Naive thymus-derived CD4-positive, alpha-beta T cell (primary cell): Measurements from ENCODE around the gene ZNF134. TPM values are rescaled to one million over a fixed set of nuclear protein-coding genes. Genes with fewer than 3 reads are reported as not detected.
A peak's percentile ranks its signal among the peaks of the same experiment; 100 is the strongest.

Experiments
- ATAC-seq: fragments of 150-1000 bp; cut with Tn5 transposase; 2 replicates; pipeline ENCODE4 v1.10.0; 2021; ENCODE audit warnings: mild to moderate bottlenecking, moderate library complexity
- CTCF ChIA-PET: fragments of 350-600 bp; sonication (Branson Sonifier 250); formaldehyde crosslinking; loops from one replicate; lab custom pipeline; 2021; ENCODE audit warnings: antibody characterized with exemption; lab: Charles Lee
- POLR2A ChIA-PET: fragments of 350-600 bp; sonication (Branson Sonifier 250); formaldehyde crosslinking; loops from one replicate; lab custom pipeline; 2021; ENCODE audit warnings: antibody characterized with exemption, inconsistent platforms; lab: Charles Lee
- DNase-seq, 9 donors: peaks; one replicate each; pipeline versions ENCODE4 v3.0.0 to v3.0.0-alpha.2; 2020 to 2022; ENCODE audit warnings: mixed read lengths in 1 of 9
- H3K27ac ChIP-seq: one replicate; pipeline ENCODE4 v1.7.0; 2013; ENCODE audit warnings: mild to moderate bottlenecking, low read depth, low read length, moderate library complexity
- H3K27me3 ChIP-seq, 2 donors: one replicate each; pipeline ENCODE4 v1.7.0; 2013; ENCODE audit warnings: low read length in 2 of 2, mild to moderate bottlenecking in 2 of 2, moderate library complexity in 2 of 2; ENCODE audit not compliant: control insufficient read depth in 2 of 2, insufficient read depth in 2 of 2
- H3K36me3 ChIP-seq, 3 experiments: 1 replicate in 2 of 3; 2 replicates in 1 of 3; pipeline ENCODE4 v1.7.0; 2013; ENCODE audit warnings: low read length in 3 of 3, mild to moderate bottlenecking in 3 of 3, moderate library complexity in 1 of 3; ENCODE audit not compliant: insufficient read depth in 3 of 3, control insufficient read depth in 2 of 3
- H3K4me1 ChIP-seq, 2 donors: one replicate each; pipeline ENCODE4 v1.7.0; 2013; ENCODE audit warnings: low read length in 2 of 2, mild to moderate bottlenecking in 2 of 2, moderate library complexity in 1 of 2; ENCODE audit not compliant: control insufficient read depth in 2 of 2, insufficient read depth in 2 of 2
- H3K4me3 ChIP-seq: 2 replicates; pipeline ENCODE4 v1.7.0; 2013; ENCODE audit warnings: mild to moderate bottlenecking, low read length
- H3K9me3 ChIP-seq, 3 experiments: 1 replicate in 2 of 3; 2 replicates in 1 of 3; pipeline ENCODE4 v1.7.0; 2013; ENCODE audit warnings: low read length in 3 of 3; ENCODE audit not compliant: control insufficient read depth in 2 of 3
- H3K27ac Mint-ChIP-seq, 9 donors: one replicate each; pipeline ENCODE4 v1.8.0; 2020 to 2022; ENCODE audit warnings: mixed read lengths in 9 of 9, mild to moderate bottlenecking in 8 of 9, moderate library complexity in 5 of 9, inconsistent platforms in 2 of 9
- H3K27me3 Mint-ChIP-seq, 5 donors: one replicate each; pipeline ENCODE4 v1.8.0; 2021 to 2022; ENCODE audit warnings: mixed read lengths in 5 of 5, mild to moderate bottlenecking in 1 of 5
- H3K36me3 Mint-ChIP-seq, 5 donors: one replicate each; pipeline ENCODE4 v1.8.0; 2020 to 2022; ENCODE audit warnings: mixed read lengths in 5 of 5, mild to moderate bottlenecking in 3 of 5, inconsistent platforms in 1 of 5
- H3K4me1 Mint-ChIP-seq, 7 donors: one replicate each; pipeline ENCODE4 v1.8.0; 2020 to 2022; ENCODE audit warnings: mixed read lengths in 7 of 7, mild to moderate bottlenecking in 3 of 7, inconsistent platforms in 1 of 7
- H3K4me3 Mint-ChIP-seq, 10 donors: one replicate each; pipeline ENCODE4 v1.8.0; 2020 to 2022; ENCODE audit warnings: mild to moderate bottlenecking in 10 of 10, mixed read lengths in 10 of 10, moderate library complexity in 6 of 10, inconsistent platforms in 2 of 10
- H3K9me3 Mint-ChIP-seq, 11 donors: one replicate each; pipeline ENCODE4 v1.8.0; 2020 to 2022; ENCODE audit warnings: mixed read lengths in 11 of 11, mild to moderate bottlenecking in 4 of 11, inconsistent platforms in 1 of 11, moderate library complexity in 1 of 11
- intact Hi-C, 2 donors: fragments of 100-400 bp; cut with micrococcal nuclease; formaldehyde crosslinking; loops; one replicate each; pipeline ENCODE4 v1.15.1; 2023
- polyA plus RNA-seq, 2 donors: library from polyadenylated mRNA; unstranded; fragments of 300-500 nt; fragmentation: Illumina TruSeq; gene quantifications; one replicate each; pipeline ENCODE4 v1.2.3, GENCODE V29; 2021
- total RNA-seq, 6 experiments: library from RNA in 5 of 6; stranded (reverse) in 5 of 6; gene quantifications; 1 replicate in 5 of 6; 2 replicates in 1 of 6; pipeline ENCODE4 v1.2.3 and lab custom pipeline; 2021 to 2026

Gene ZNF134
- total and polyA plus RNA-seq, 7 experiments from 2014 or later = 8.0 to 33.9 (median 16.7) TPM

DNA sequence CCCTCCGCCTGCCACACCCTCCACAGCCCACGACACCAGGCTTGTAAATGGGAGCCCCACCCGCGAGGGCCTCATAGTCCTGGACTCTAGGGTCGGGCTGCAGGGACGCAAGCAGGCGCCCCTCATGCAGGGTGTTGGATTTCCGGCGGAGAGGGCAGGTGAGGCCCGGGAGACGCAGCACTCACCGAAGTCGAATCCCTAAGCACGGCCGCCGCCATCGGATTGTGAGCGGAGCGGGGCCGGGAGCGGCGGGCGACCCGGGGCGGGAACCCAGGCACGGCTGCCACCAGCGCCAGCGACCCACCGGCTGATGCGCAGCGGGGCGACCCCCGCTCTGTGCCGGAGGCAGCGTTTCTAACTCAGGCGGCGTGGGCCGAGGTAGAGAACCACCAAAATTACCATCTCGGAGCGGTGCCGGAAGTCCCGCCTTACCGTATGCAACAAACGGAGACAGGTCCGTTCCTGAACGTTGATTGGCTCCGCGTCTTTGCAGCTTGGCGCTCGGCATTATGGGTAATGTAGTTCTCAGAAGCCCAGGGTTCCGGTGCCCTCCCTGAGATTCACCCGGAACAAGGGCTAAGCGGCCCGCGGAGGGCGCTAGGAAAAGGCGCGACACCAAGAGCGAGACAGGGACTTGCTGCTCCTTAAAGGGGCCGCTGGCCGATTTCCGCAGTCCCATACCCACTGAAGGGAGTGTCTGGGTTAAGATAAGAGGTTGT, 35.4 kb upstream of the ZNF134 start, which contains the start of gene ZNF416:
TSS of gene ZNF416 (minus strand) at position 425 of the 719 bp plus-strand sequence. CDS start at position 218, 207 bp downstream.
- no peaks in the 10 kb centered on the region for H3K27me3 Mint-ChIP-seq
- peak within 1 kb of the TSS; percentile 75 to 91 (median 85) for H3K4me3 Mint-ChIP-seq
- H3K36me3 Mint-ChIP-seq = peaks cover 36 to 65% (median 45%) of the 10 kb centered on the region in 5 donors
- no peaks in the 10 kb centered on the region for H3K27me3 ChIP-seq
- ChIA-PET POLR2A (interaction anchor here (0.9 to 1.5 kb wide), 8 partner anchors 8 to 635 kb away, joined by 3 to 7 read pairs (median 3); partner anchors contain the start of genes ZNF274, ZNF551 and ZNF773), CTCF (interaction anchor here (0.8 kb wide), 1 partner anchor 19 kb away, joined by 4 read pairs; no protein-coding TSS in a partner anchor)
- intact Hi-C loops = loop anchor here (1.0 to 10.0 kb wide), 29 partner anchors 19 to 1264 kb away; partner anchors contain the start of genes ZNF134 (in 2 of the 2), ZNF211 (in 2 of the 2), ZNF417 (in 2 of the 2) and ZNF530 (in 2 of the 2)
- peaks cover 20 to 33% (median 27%) of the 10 kb centered on the region in 3 experiments for H3K36me3 ChIP-seq
- peak; percentile 99 for ATAC-seq
- peak within 1 kb of the TSS; percentile 73 for H3K4me3 ChIP-seq
- H3K9me3 ChIP-seq = peaks cover 7 to 42% (median 22%) of the 10 kb centered on the region in 3 experiments
- H3K9me3 Mint-ChIP-seq = peaks cover 19 to 78% (median 54%) of the 10 kb centered on the region in 11 donors
- DNase-seq = peak; percentile 76 to 98 (median 96)
- H3K4me1 Mint-ChIP-seq = peaks cover 13 to 35% (median 26%) of the 10 kb centered on the region in 7 donors
- H3K27ac ChIP-seq = peak within 1 kb of the TSS; percentile 80
- peaks cover 16 to 20% of the 10 kb centered on the region in 2 donors for H3K4me1 ChIP-seq
- peak within 1 kb of the TSS; percentile 78 to 91 (median 87) for H3K27ac Mint-ChIP-seq

DNA sequence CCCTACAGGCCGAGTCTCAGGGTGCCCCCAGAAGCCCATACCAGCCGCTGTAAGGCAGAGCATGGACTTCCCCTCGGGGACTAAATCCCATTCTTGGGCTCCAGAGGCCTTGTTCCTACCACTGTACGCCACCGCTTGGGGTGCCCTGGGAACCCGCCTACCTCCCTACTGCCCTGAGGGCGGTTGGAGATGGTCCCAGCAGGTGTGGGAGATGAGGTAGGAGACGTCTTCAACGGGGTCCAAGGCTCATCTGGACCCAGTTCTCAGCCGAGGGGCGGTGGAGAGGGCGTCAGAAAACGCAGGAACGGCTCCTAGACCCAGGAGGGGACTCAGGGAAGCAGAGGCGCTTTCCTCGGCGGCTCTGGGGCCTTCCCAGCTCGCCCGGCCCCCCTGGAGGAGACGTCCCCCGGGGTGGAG, 30.9 kb upstream of the ZNF134 start:
- no peak for ATAC-seq
- Histone ChIP-seq H3K9me3 (peaks cover 0 to 30% (median 12%) of the 10 kb centered on the region in 3 experiments), H3K27me3 (no peaks in the 10 kb centered on the region), H3K36me3 (peaks cover 0 to 16% (median 0%) of the 10 kb centered on the region in 3 experiments), H3K4me1 (peaks cover 11 to 15% of the 10 kb centered on the region in 2 donors), H3K4me3 (peak overlapping the region; percentile 55), H3K27ac (peak overlapping the region; percentile 45)
- Mint-ChIP-seq H3K9me3 (peaks cover 25 to 82% (median 55%) of the 10 kb centered on the region in 11 donors), H3K27ac (peak overlapping the region in 1 of 9 donors; percentile 6), H3K4me3 (peak overlapping the region in 7 of 10 donors; percentile 19 to 98 (median 89)), H3K36me3 (peaks cover 28 to 59% (median 41%) of the 10 kb centered on the region in 5 donors), H3K4me1 (peaks cover 14 to 33% (median 26%) of the 10 kb centered on the region in 7 donors), H3K27me3 (no peaks in the 10 kb centered on the region)
- intact Hi-C loops = loop anchor here in 1 of 2 donors (1.0 to 5.0 kb wide), 2 partner anchors 148 to 341 kb away; partner anchors contain the start of genes ZNF749 and ZNF805
- no peak for DNase-seq
- ChIA-PET CTCF (no interaction called here), POLR2A (interaction anchor here (0.6 to 1.4 kb wide), 5 partner anchors 18 to 365 kb away, joined by 3 to 6 read pairs (median 3); partner anchors contain the start of genes ZNF134 and ZNF551)

DNA sequence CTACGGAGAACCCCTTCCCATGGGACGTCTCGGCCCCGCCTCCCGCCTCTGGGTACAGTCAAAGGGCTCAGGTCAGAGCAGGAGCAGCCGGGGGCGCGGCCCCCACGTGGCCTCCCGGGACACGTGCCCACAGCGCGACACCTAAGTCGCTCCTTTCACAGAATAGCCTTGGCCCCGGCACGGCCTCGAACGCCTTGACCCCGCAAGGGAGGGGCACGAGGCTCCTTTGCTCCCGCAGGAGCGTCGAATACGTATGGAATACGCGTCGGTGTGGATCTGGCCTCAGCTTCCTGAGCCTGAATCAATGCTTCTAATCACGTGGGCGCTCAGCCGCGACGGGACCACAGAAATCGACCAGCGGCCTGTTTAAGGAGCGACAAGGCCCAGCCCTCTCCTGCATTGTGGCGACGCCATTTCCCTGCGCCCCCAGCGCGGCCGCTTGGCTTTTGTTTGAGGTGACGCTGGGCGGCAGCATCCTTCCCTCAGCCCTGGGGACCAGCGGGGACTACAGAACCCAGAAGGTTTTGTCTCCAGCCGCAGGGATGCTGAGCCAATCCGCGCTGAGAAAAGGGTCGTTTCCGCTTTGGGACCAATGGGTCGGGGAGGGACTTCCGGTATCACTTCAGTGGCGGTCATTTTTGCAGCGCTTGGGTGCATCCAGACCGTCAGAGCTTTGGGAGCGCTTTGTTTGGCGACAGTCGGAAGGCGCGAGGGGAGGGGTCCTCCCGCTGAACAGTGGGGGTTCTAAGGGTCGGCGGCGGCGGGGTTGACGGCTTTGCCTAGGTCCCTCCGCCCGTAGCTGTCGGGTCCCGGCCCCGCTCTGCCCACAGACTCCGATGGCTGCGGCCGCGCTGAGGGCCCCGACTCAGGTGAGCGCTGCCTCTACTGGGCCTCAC, 30.3 kb upstream of the ZNF134 start, which contains the start of gene ZIK1:
TSS of gene ZIK1 (plus strand) at position 625 of the 896 bp plus-strand sequence. CDS start at position 837, 212 bp downstream.
- Mint-ChIP-seq H3K27ac (peak within 1 kb of the TSS; percentile 76 to 95 (median 90)), H3K9me3 (peaks cover 29 to 86% (median 60%) of the 10 kb centered on the region in 11 donors), H3K27me3 (no peaks in the 10 kb centered on the region), H3K36me3 (peaks cover 34 to 65% (median 47%) of the 10 kb centered on the region in 5 donors), H3K4me3 (peak within 1 kb of the TSS; percentile 89 to 99 (median 94)), H3K4me1 (peaks cover 12 to 28% (median 24%) of the 10 kb centered on the region in 7 donors)
- POLR2A ChIA-PET = interaction anchor here (0.6 to 2.0 kb wide), 6 partner anchors 13 to 364 kb away, joined by 3 to 8 read pairs (median 4); partner anchors contain the start of genes ZNF134 and ZNF551
- ATAC-seq (peak; percentile 93), DNase-seq (peak; percentile 61 to 91 (median 85))
- H3K27me3 ChIP-seq = no peaks in the 10 kb centered on the region
- peak within 1 kb of the TSS; percentile 55 for H3K4me3 ChIP-seq
- H3K9me3 ChIP-seq = peaks cover 0 to 37% (median 18%) of the 10 kb centered on the region in 3 experiments
- intact Hi-C loops = loop anchor here (1.0 to 5.0 kb wide), 5 partner anchors 16 to 341 kb away; partner anchors contain the start of genes ZNF134 (in 2 of the 2), ZNF530 (in 2 of the 2), ZNF551 (in 1 of the 2) and ZNF749 (in 1 of the 2)
- peaks cover 2 to 23% (median 6%) of the 10 kb centered on the region in 3 experiments for H3K36me3 ChIP-seq
- peaks cover 10 to 12% of the 10 kb centered on the region in 2 donors for H3K4me1 ChIP-seq
- CTCF ChIA-PET = interaction anchor here (0.6 kb wide), 1 partner anchor 33 kb away, joined by 3 read pairs; no protein-coding TSS in a partner anchor
- H3K27ac ChIP-seq = peak within 1 kb of the TSS; percentile 45

DNA sequence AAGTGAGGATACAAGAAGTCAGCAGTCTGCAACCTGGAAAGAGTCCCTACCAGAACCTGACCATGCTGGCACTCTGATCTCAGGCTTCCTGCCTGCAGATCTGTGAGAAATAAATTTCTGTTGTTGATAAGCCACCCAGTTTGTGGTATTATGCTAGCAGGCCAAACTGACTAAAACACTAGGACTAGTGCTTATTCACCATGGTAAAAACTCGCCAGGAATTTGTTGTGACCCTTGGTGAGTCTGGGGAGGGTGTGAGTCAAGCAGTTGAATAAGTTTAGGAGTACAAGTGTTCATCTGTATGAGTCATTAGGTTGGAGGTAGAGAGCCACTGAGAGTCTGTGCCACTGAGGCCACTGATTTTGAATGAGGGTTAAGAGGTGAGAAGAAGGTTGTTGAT, 26.5 kb upstream of the ZNF134 start:
- CTCF ChIA-PET = no interaction called here
- DNase-seq = no peak
- H3K36me3 Mint-ChIP-seq = peaks cover 55 to 82% (median 74%) of the 10 kb centered on the region in 5 donors
- ATAC-seq = no peak
- Histone ChIP-seq H3K4me1 (peaks cover 7% of the 10 kb centered on the region in 2 donors), H3K36me3 (peaks cover 6 to 53% (median 13%) of the 10 kb centered on the region in 3 experiments), H3K27ac (no peak overlapping the region), H3K4me3 (no peak overlapping the region), H3K27me3 (no peaks in the 10 kb centered on the region), H3K9me3 (peaks cover 9 to 75% (median 47%) of the 10 kb centered on the region in 3 experiments)
- peaks cover 12 to 23% (median 19%) of the 10 kb centered on the region in 7 donors for H3K4me1 Mint-ChIP-seq
- intact Hi-C loops = no loop called here
- no peak overlapping the region for H3K27ac Mint-ChIP-seq
- POLR2A ChIA-PET = no interaction called here
- peak overlapping the region in 2 of 10 donors; percentile 21 to 63 for H3K4me3 Mint-ChIP-seq
- peaks cover 35 to 97% (median 78%) of the 10 kb centered on the region in 11 donors for H3K9me3 Mint-ChIP-seq
- no peaks in the 10 kb centered on the region for H3K27me3 Mint-ChIP-seq

DNA sequence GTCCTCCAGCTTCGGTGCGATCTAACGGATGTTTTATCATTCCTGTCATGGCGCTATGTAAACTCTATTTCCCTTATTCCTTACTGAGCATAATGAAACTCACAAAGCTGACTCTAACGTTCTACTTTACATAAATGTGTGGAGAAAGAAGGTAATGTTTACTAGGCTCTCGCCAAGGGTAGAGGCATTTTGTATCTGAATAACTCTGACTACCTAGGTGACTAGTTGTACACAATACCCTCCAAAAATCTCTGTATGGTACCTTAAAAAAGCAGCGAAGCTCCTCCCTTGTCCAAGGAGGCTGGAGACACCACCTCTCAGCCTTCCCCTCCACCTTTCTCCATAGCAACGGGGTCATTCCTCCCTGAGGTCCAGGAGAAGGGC, 14.7 kb upstream of the ZNF134 start:
- Histone ChIP-seq H3K4me1 (peaks cover 10% of the 10 kb centered on the region in 2 donors), H3K27ac (peak overlapping the region; percentile 69), H3K36me3 (peaks cover 0 to 27% (median under 1%) of the 10 kb centered on the region in 3 experiments), H3K4me3 (peak overlapping the region; percentile 87), H3K27me3 (no peaks in the 10 kb centered on the region), H3K9me3 (peaks cover 0 to 31% (median 0%) of the 10 kb centered on the region in 3 experiments)
- Mint-ChIP-seq H3K27ac (peak overlapping the region in 8 of 9 donors; percentile 51 to 90 (median 81)), H3K36me3 (peaks cover 26 to 43% (median 38%) of the 10 kb centered on the region in 5 donors), H3K4me3 (peak overlapping the region; percentile 71 to 92 (median 89)), H3K4me1 (peaks cover 14 to 28% (median 22%) of the 10 kb centered on the region in 7 donors), H3K27me3 (no peaks in the 10 kb centered on the region), H3K9me3 (peaks cover 21 to 68% (median 43%) of the 10 kb centered on the region in 11 donors)
- CTCF ChIA-PET = no interaction called here
- no peak for DNase-seq
- ATAC-seq = no peak
- POLR2A ChIA-PET = interaction anchor here (1.9 kb wide), 1 partner anchor 15 kb away, joined by 11 read pairs; the partner anchor contains the start of gene ZNF134
- intact Hi-C loops = loop anchor here (1.0 to 5.0 kb wide), 6 partner anchors 15 to 34 kb away; partner anchors contain the start of genes ZIK1 (in 2 of the 2), ZNF134 (in 2 of the 2), ZNF211 (in 2 of the 2) and ZNF416 (in 1 of the 2)
